ENCODE measurements around the gene RAPH1.
"Not testable (repeated sequence)": the region's sequence is repeated elsewhere in the genome, so short reads cannot be mapped to it uniquely, and the experiment has no call there.

Gene RAPH1

GRCh38 chr2:203395858-203396257 is 139.2 kb downstream of the RAPH1 start:
- DNase-seq, result no peak
- Histone ChIP-seq H3K27ac (ENCODE audit: low read length) (no peak overlapping the region), H3K4me1 (ENCODE audit: low read length) (no peaks in the 10 kb centered on the region), H3K9ac (ENCODE audit: low read length) (no peak overlapping the region), H3K36me3 (replicated peaks; ENCODE audit: insufficient read depth, low read length) (no peaks in the 10 kb centered on the region), H2AFZ (ENCODE audit: low read length) (no peak overlapping the region), H3K9me3 (replicated peaks; ENCODE audit: insufficient read depth, low read length) (no peaks in the 10 kb centered on the region), H3K27me3 (replicated peaks; ENCODE audit: insufficient read depth, low read length) (no peaks in the 10 kb centered on the region), H3K79me2 (ENCODE audit: low read length) (no peaks in the 10 kb centered on the region), H4K20me1 (ENCODE audit: insufficient read depth, low read length) (no peaks in the 10 kb centered on the region), H3K4me3 (ENCODE audit: low read length) (no peak overlapping the region), H3K4me2 (ENCODE audit: low read depth, low read length) (no peak overlapping the region), H3F3A (ENCODE audit: insufficient read depth, low read length) (no peaks in the 10 kb centered on the region), H3K9me2 (replicated peaks; ENCODE audit: insufficient read depth, low read length) (no peaks in the 10 kb centered on the region)
- TF ChIP-seq EZH2 (optimal IDR thresholded peaks at IDR 0.05; ENCODE audit: low read depth, low read length), result no peak
- TF ChIP-seq EZH2phosphoT487 (IDR thresholded peaks at IDR 0.05; ENCODE audit: low read length), result no peak

GRCh38 chr2:203394519-203395227 is 140.4 kb downstream of the RAPH1 start:
- Histone ChIP-seq H3K9me3 (replicated peaks; ENCODE audit: insufficient read depth, low read length) (no peaks in the 10 kb centered on the region), H3K27me3 (replicated peaks; ENCODE audit: insufficient read depth, low read length) (no peaks in the 10 kb centered on the region), H3K36me3 (replicated peaks; ENCODE audit: insufficient read depth, low read length) (no peaks in the 10 kb centered on the region), H2AFZ (ENCODE audit: low read length) (no peak overlapping the region), H3F3A (ENCODE audit: insufficient read depth, low read length) (no peaks in the 10 kb centered on the region), H3K4me3 (ENCODE audit: low read length) (no peak overlapping the region), H3K9me2 (replicated peaks; ENCODE audit: insufficient read depth, low read length) (no peaks in the 10 kb centered on the region), H3K4me1 (ENCODE audit: low read length) (no peaks in the 10 kb centered on the region), H4K20me1 (ENCODE audit: insufficient read depth, low read length) (no peaks in the 10 kb centered on the region), H3K79me2 (ENCODE audit: low read length) (no peaks in the 10 kb centered on the region), H3K4me2 (ENCODE audit: low read depth, low read length) (no peak overlapping the region), H3K9ac (ENCODE audit: low read length) (no peak overlapping the region), H3K27ac (ENCODE audit: low read length) (no peak overlapping the region)
- no peak for TF ChIP-seq EZH2phosphoT487 (IDR thresholded peaks at IDR 0.05; ENCODE audit: low read length)
- TF ChIP-seq, protein P1, sequence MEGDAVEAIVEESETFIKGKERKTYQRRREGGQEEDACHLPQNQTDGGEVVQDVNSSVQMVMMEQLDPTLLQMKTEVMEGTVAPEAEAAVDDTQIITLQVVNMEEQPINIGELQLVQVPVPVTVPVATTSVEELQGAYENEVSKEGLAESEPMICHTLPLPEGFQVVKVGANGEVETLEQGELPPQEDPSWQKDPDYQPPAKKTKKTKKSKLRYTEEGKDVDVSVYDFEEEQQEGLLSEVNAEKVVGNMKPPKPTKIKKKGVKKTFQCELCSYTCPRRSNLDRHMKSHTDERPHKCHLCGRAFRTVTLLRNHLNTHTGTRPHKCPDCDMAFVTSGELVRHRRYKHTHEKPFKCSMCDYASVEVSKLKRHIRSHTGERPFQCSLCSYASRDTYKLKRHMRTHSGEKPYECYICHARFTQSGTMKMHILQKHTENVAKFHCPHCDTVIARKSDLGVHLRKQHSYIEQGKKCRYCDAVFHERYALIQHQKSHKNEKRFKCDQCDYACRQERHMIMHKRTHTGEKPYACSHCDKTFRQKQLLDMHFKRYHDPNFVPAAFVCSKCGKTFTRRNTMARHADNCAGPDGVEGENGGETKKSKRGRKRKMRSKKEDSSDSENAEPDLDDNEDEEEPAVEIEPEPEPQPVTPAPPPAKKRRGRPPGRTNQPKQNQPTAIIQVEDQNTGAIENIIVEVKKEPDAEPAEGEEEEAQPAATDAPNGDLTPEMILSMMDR (IDR thresholded peaks at IDR 0.05; ENCODE audit: low read length), result no peak
- TF ChIP-seq EZH2 (optimal IDR thresholded peaks at IDR 0.05; ENCODE audit: low read depth, low read length), result no peak
- DNase-seq, result no peak

GRCh38 chr2:203388153-203388552 is 146.9 kb downstream of the RAPH1 start:
- not testable (repeated sequence) for H2AFZ ChIP-seq (ENCODE audit: low read length); DNase-seq; H3K9me2 ChIP-seq (replicated peaks; ENCODE audit: insufficient read depth, low read length); H3K9me3 ChIP-seq (replicated peaks; ENCODE audit: insufficient read depth, low read length); H3K27ac ChIP-seq (ENCODE audit: low read length); H3K27me3 ChIP-seq (replicated peaks; ENCODE audit: insufficient read depth, low read length); H3F3A ChIP-seq (ENCODE audit: insufficient read depth, low read length); H3K4me3 ChIP-seq (ENCODE audit: low read length); H3K79me2 ChIP-seq (ENCODE audit: low read length); H3K9ac ChIP-seq (ENCODE audit: low read length); H4K20me1 ChIP-seq (ENCODE audit: insufficient read depth, low read length); H3K4me1 ChIP-seq (ENCODE audit: low read length); H3K4me2 ChIP-seq (ENCODE audit: low read depth, low read length); H3K36me3 ChIP-seq (replicated peaks; ENCODE audit: insufficient read depth, low read length)

DNA sequence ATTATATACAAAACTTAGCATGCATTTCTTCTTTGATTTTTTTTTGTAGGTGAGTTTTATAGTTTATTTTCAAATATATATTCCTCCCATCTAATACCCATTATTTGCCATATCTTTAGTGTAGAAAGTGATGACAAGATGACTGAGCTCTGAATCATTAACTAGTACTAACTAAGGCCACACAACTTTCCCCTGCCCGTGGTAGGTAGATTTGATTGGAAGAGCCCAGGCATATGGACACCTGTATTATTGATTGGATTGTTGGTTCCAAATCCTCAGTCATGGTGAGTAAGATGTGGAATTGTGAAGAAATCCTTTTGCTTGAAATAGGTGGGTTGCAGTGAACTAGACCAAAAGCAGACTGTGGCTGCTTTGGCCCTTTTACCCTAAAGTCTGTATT is 152.1 kb downstream of the RAPH1 start:
- TF ChIP-seq EZH2phosphoT487 (IDR thresholded peaks at IDR 0.05; ENCODE audit: low read length) (no peak), EZH2 (optimal IDR thresholded peaks at IDR 0.05; ENCODE audit: low read depth, low read length) (no peak)
- TF ChIP-seq, protein P1 (IDR thresholded peaks at IDR 0.05; ENCODE audit: low read length), result no peak
- no peaks in the 10 kb centered on the region for H3K9me2 ChIP-seq (replicated peaks; ENCODE audit: insufficient read depth, low read length)
- no peaks in the 10 kb centered on the region for H4K20me1 ChIP-seq (ENCODE audit: insufficient read depth, low read length)
- H3F3A ChIP-seq (ENCODE audit: insufficient read depth, low read length), result no peaks in the 10 kb centered on the region; the same call in 1 of the 2 replicates
- DNase-seq, result no peak
- H3K4me2 ChIP-seq (ENCODE audit: low read depth, low read length), result no peak overlapping the region
- H3K36me3 ChIP-seq (replicated peaks; ENCODE audit: insufficient read depth, low read length), result no peaks in the 10 kb centered on the region
- no peak overlapping the region for H3K9ac ChIP-seq (ENCODE audit: low read length)
- no peaks in the 10 kb centered on the region for H3K27me3 ChIP-seq (replicated peaks; ENCODE audit: insufficient read depth, low read length)
- no peaks in the 10 kb centered on the region for H3K4me1 ChIP-seq (ENCODE audit: low read length)
- no peaks in the 10 kb centered on the region for H3K79me2 ChIP-seq (ENCODE audit: low read length)
- H3K4me3 ChIP-seq (ENCODE audit: low read length), result no peak overlapping the region
- no peak overlapping the region for H3K27ac ChIP-seq (ENCODE audit: low read length)
- H3K9me3 ChIP-seq (replicated peaks; ENCODE audit: insufficient read depth, low read length), result no peaks in the 10 kb centered on the region
- H2AFZ ChIP-seq (ENCODE audit: low read length), result no peak overlapping the region

Measured in MM.1S (cell line).